22Rv1 (cell line): ENCODE results near the gene FAM9C.

Experiments used
- ZFX ChIP-seq: fragments of 450-650 bp; IDR thresholded peaks from 2 replicates; pipeline ENCODE4 v1.6.1; 2017; ENCODE audit warnings: antibody characterized with exemption, borderline replicate concordance
- TF ChIP-seq, protein P1 (sequence below): fragments of 450-650 bp; IDR thresholded peaks from 2 replicates; pipeline ENCODE4 v1.5.1; 2017; ENCODE audit warnings: mild to moderate bottlenecking

DNA sequence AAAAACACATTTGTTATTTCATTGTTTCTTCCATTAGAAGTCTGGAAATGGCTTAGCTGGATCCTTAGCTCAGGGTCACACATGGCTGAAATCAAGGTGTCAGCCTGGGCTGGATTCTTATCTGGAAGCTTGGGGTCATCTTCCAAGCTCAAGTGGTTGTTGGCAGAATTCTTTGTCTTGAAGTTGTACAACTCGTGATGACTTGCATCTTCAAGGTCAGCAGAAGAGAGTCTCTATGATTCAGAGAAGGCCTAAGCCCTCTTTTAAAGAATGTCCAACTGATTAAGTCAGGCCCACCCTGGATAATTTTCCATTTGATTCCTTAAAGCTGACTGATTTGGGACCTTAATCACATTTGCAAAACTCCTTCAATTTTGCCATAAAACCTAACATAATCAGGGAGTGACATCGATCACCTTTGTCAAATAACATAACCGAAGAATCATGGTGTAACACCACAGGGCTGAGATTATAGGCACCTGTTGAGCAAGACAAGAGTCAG, 47.4 kb downstream of the FAM9C start:
- TF ChIP-seq, protein P1, sequence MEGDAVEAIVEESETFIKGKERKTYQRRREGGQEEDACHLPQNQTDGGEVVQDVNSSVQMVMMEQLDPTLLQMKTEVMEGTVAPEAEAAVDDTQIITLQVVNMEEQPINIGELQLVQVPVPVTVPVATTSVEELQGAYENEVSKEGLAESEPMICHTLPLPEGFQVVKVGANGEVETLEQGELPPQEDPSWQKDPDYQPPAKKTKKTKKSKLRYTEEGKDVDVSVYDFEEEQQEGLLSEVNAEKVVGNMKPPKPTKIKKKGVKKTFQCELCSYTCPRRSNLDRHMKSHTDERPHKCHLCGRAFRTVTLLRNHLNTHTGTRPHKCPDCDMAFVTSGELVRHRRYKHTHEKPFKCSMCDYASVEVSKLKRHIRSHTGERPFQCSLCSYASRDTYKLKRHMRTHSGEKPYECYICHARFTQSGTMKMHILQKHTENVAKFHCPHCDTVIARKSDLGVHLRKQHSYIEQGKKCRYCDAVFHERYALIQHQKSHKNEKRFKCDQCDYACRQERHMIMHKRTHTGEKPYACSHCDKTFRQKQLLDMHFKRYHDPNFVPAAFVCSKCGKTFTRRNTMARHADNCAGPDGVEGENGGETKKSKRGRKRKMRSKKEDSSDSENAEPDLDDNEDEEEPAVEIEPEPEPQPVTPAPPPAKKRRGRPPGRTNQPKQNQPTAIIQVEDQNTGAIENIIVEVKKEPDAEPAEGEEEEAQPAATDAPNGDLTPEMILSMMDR, result no peak
- no peak for TF ChIP-seq ZFX
